SK-N-SH (cell line): ENCODE measurements around the gene CUEDC2. TPM values are rescaled to one million over a fixed set of nuclear protein-coding genes. Genes with fewer than 3 reads are reported as not detected.

Source experiments
- CTCF ChIA-PET: fragments of 300-600, 350-600 bp; formaldehyde crosslinking; extraction: SDS; loops from one replicate; lab custom pipeline; 2021; lab: Yijun Ruan, JAX
- POLR2A ChIA-PET: fragments of 350-600 bp; sonication (Branson Sonifier 250); formaldehyde crosslinking; extraction: SDS; loops from one replicate; lab custom pipeline; 2020; ENCODE audit warnings: antibody characterized with exemption, inconsistent platforms; lab: Yijun Ruan, JAX
- DNase-seq: peaks from one replicate; pipeline ENCODE4 v3.0.0; 2012
- H2AFZ ChIP-seq: fragments of 200-600 bp; sonication (generic); 2 replicates; pipeline ENCODE4 v1.8.1; 2016; ENCODE audit warnings: antibody characterized with exemption, mild to moderate bottlenecking, low read depth
- H3F3A ChIP-seq: fragments of 200-600 bp; sonication (generic); replicated peaks from 2 replicates; pipeline ENCODE3; 2016; ENCODE audit warnings: antibody characterized with exemption, mild to moderate bottlenecking; ENCODE audit not compliant: insufficient read depth
- H3K27ac ChIP-seq, 2 experiments: fragments of 200-500 bp in 1 of 2; fragments of 200-600 bp in 1 of 2; sonication (Bioruptor generic) in 1 of 2; sonication (generic), shearing (Covaris generic) in 1 of 2; 2 replicates each; pipeline versions ENCODE4 v1.5.1 to v1.6.1; 2014 to 2016; ENCODE audit warnings: low read depth in 2 of 2, inconsistent platforms in 1 of 2, low read length in 1 of 2, mild to moderate bottlenecking in 1 of 2, mixed read lengths in 1 of 2
- H3K27me3 ChIP-seq: fragments of 200-600 bp; sonication (generic), shearing (Covaris generic); 2 replicates; pipeline ENCODE4 v1.6.1; 2016; ENCODE audit warnings: mixed run types; ENCODE audit not compliant: insufficient read depth
- H3K36me3 ChIP-seq, 2 experiments: fragments of 200-500 bp in 1 of 2; fragments of 200-600 bp in 1 of 2; sonication (Bioruptor generic) in 1 of 2; sonication (generic) in 1 of 2; replicated peaks in 1 of 2; 2 replicates each; pipeline versions ENCODE3 to v1.5.1; 2014 to 2016; ENCODE audit warnings: low read length in 1 of 2, mild to moderate bottlenecking in 1 of 2; ENCODE audit not compliant: insufficient read depth in 2 of 2, control insufficient read depth in 1 of 2
- H3K4me1 ChIP-seq, 2 experiments: fragments of 200-500 bp in 1 of 2; fragments of 200-600 bp in 1 of 2; sonication (Bioruptor generic) in 1 of 2; sonication (generic), shearing (Covaris generic) in 1 of 2; 2 replicates each; pipeline versions ENCODE4 v1.5.1 to v1.6.1; 2014 to 2016; ENCODE audit warnings: low read depth in 1 of 2, low read length in 1 of 2, mixed run types in 1 of 2; ENCODE audit not compliant: insufficient read depth in 2 of 2, control insufficient read depth in 1 of 2
- H3K4me2 ChIP-seq: fragments of 200-600 bp; sonication (generic), shearing (Covaris generic); 2 replicates; pipeline ENCODE4 v1.6.1; 2017; ENCODE audit warnings: mixed run types
- H3K4me3 ChIP-seq, 2 experiments: fragments of 200-500 bp in 1 of 2; fragments of 200-600 bp in 1 of 2; sonication (Bioruptor generic) in 1 of 2; sonication (generic), shearing (Covaris generic) in 1 of 2; 2 replicates each; pipeline versions ENCODE4 v1.5.1 to v1.8.1; 2014 to 2016; ENCODE audit warnings: low read depth in 2 of 2, inconsistent platforms in 1 of 2, low read length in 1 of 2, mild to moderate bottlenecking in 1 of 2, mixed read lengths in 1 of 2, moderate library complexity in 1 of 2
- H3K79me2 ChIP-seq: fragments of 200-600 bp; sonication (generic); 2 replicates; pipeline ENCODE4 v1.8.1; 2017; ENCODE audit warnings: mild to moderate bottlenecking; ENCODE audit not compliant: insufficient read depth
- H3K9ac ChIP-seq: fragments of 200-600 bp; sonication (generic); 2 replicates; pipeline ENCODE4 v1.6.1; 2017; ENCODE audit warnings: mixed run types
- H3K9me2 ChIP-seq: fragments of 200-600 bp; sonication (generic); 2 replicates; pipeline ENCODE4 v1.6.1; 2017; ENCODE audit warnings: mixed run types
- H3K9me3 ChIP-seq: fragments of 200-600 bp; sonication (generic); 2 replicates; pipeline ENCODE4 v1.6.1; 2017; ENCODE audit warnings: mixed run types, mild to moderate bottlenecking, moderate library complexity
- H4K20me1 ChIP-seq: fragments of 200-600 bp; sonication (generic); 2 replicates; pipeline ENCODE4 v1.6.1; 2017; ENCODE audit warnings: mild to moderate bottlenecking, mixed run types; ENCODE audit not compliant: insufficient read depth
- CHD2 ChIP-seq: fragments of 150-350 bp; IDR thresholded peaks from 2 replicates; pipeline ENCODE4 v1.6.1; 2018; ENCODE audit warnings: low read length; ENCODE audit not compliant: partially characterized antibody
- CTCF ChIP-seq: fragments of 200-600 bp; sonication (generic); IDR thresholded peaks from 2 replicates; pipeline ENCODE4 v1.6.1; 2017; ENCODE audit warnings: antibody characterized with exemption, mild to moderate bottlenecking, moderate library complexity
- ELF1 ChIP-seq: IDR thresholded peaks from 2 replicates; pipeline ENCODE4 v1.4.0; 2012
- FOXM1 ChIP-seq: IDR thresholded peaks from 2 replicates; pipeline ENCODE4 v1.4.0; 2012; ENCODE audit warnings: low read depth, mild to moderate bottlenecking
- IRF3 ChIP-seq: fragments of 150-350 bp; IDR thresholded peaks from 2 replicates; pipeline ENCODE4 v1.6.1; 2016; ENCODE audit warnings: mild to moderate bottlenecking, low read depth, low read length
- MAX ChIP-seq: IDR thresholded peaks from 2 replicates; pipeline ENCODE4 v1.4.0; 2012; ENCODE audit warnings: low read depth
- NRF1 ChIP-seq: IDR thresholded peaks from 2 replicates; pipeline ENCODE4 v1.6.1; 2012; ENCODE audit warnings: low read depth, mild to moderate bottlenecking, low read length
- PBX3 ChIP-seq: IDR thresholded peaks from 2 replicates; pipeline ENCODE4; 2012
- POLR2AphosphoS5 ChIP-seq: IDR thresholded peaks from 2 replicates; pipeline ENCODE4 v1.6.1; 2012; ENCODE audit warnings: low read depth, low read length
- REST ChIP-seq: IDR thresholded peaks from 2 replicates; pipeline ENCODE4 v1.6.1; 2012; ENCODE audit warnings: mild to moderate bottlenecking, low read depth, low read length, moderate library complexity
- RXRA ChIP-seq: IDR thresholded peaks from 2 replicates; pipeline ENCODE4 v1.4.0; 2012; ENCODE audit warnings: low read depth, mild to moderate bottlenecking, borderline replicate concordance
- TAF1 ChIP-seq: IDR thresholded peaks from 2 replicates; pipeline ENCODE4 v1.6.1; 2012; ENCODE audit warnings: low read depth, mild to moderate bottlenecking, low read length, moderate library complexity, borderline replicate concordance
- TEAD4 ChIP-seq: IDR thresholded peaks from 2 replicates; pipeline ENCODE4 v1.4.0; 2012; ENCODE audit warnings: mild to moderate bottlenecking, borderline replicate concordance; ENCODE audit not compliant: insufficient read depth
- USF1 ChIP-seq: IDR thresholded peaks from 2 replicates; pipeline ENCODE4 v1.4.0; 2012; ENCODE audit warnings: low read depth, borderline replicate concordance
- WGBS: methylation state at CpG from one replicate; pipeline ENCODE4 v1.1.6; 2017; ENCODE audit warnings: low lambda C conversion rate; 5-methylcytosine and 5-hydroxymethylcytosine counted together
- polyA plus RNA-seq, 3 experiments: library from polyadenylated mRNA; depleted of rRNA; stranded (reverse); fragments of >200 nt; gene quantifications; 2 replicates each; pipeline ENCODE4 v1.2.3, GENCODE V29; 2012

CUEDC2 gene
- polyA plus RNA-seq, 1 of the 3 experiments (the other 2 are of a cell fraction), result 162 TPM

- Histone ChIP-seq H3F3A (peaks cover 5% of the 10 kb centered on the region), H3K36me3 (no peaks in the 10 kb centered on the region), H3K9ac (no peak overlapping the region), H3K27me3 (no peaks in the 10 kb centered on the region), H3K4me3 (no peak overlapping the region; a peak in 1 of 4 replicates), H3K9me2 (no peaks in the 10 kb centered on the region), H3K9me3 (no peaks in the 10 kb centered on the region), H4K20me1 (no peaks in the 10 kb centered on the region), H3K4me2 (no peak overlapping the region), H3K4me1 (peaks cover 0 to 10% of the 10 kb centered on the region in 2 experiments; a peak in 1 of 4 replicates), H3K79me2 (no peaks in the 10 kb centered on the region), H3K27ac (no peak overlapping the region), H2AFZ (no peak overlapping the region)
- DNase-seq, result no peak
- TF ChIP-seq MAX (no peak), CTCF (no peak)
- CTCF ChIA-PET, result interaction anchor here (0.9 to 3.9 kb wide), 7 partner anchors 16 to 1469 kb away, joined by 3 to 27 read pairs (median 3); no protein-coding TSS in a partner anchor
- POLR2A ChIA-PET, result interaction anchor here (1.3 to 2.8 kb wide), 3 partner anchors 11 to 30 kb away, joined by 5 to 27 read pairs (median 7); partner anchors contain the start of genes C10orf95 and CUEDC2
- 91% methylated on average over 6 of the region's 6 CpGs for WGBS
Observed at GRCh38 chr10:102462512-102463054, 30.2 kb upstream of the CUEDC2 start.

GRCh38 chr10:102461187-102462054 is 29.0 kb upstream of the CUEDC2 start:
- H3K9ac ChIP-seq, result peak overlapping the region; percentile 52
- ChIA-PET CTCF (interaction anchor here (0.7 to 3.9 kb wide), 16 partner anchors 9 to 1468 kb away, joined by 3 to 27 read pairs (median 4); partner anchors contain the start of genes C10orf95 and CUEDC2), POLR2A (interaction anchor here (0.6 to 2.8 kb wide), 7 partner anchors 10 to 41 kb away, joined by 3 to 27 read pairs (median 4); partner anchors contain the start of genes C10orf95, CUEDC2 and FBXL15)
- 2% methylated on average over 38 of the region's 54 CpGs for WGBS
- H3F3A ChIP-seq, result peaks cover 5% of the 10 kb centered on the region
- no peaks in the 10 kb centered on the region for H3K36me3 ChIP-seq
- H3K79me2 ChIP-seq, result no peaks in the 10 kb centered on the region
- peak overlapping the region; percentile 94 for H3K4me2 ChIP-seq
- DNase-seq, result peak; percentile 99
- H3K9me3 ChIP-seq, result no peaks in the 10 kb centered on the region
- peaks cover 0 to 10% of the 10 kb centered on the region in 2 experiments; a peak in 1 of 4 replicates for H3K4me1 ChIP-seq
- H3K9me2 ChIP-seq, result no peaks in the 10 kb centered on the region
- peak overlapping the region; percentile 55 to 74 for H3K4me3 ChIP-seq
- no peaks in the 10 kb centered on the region for H4K20me1 ChIP-seq
- H2AFZ ChIP-seq, result peak overlapping the region; percentile 81
- no peaks in the 10 kb centered on the region for H3K27me3 ChIP-seq
- peak overlapping the region in 1 of 2 experiments; percentile 58; a peak in 1 of 4 replicates for H3K27ac ChIP-seq
- TF ChIP-seq CHD2, result peak; percentile 29
- no peak for TF ChIP-seq PBX3
- peak; percentile 91 for TF ChIP-seq USF1
- 0 out of 2 replicates have a peak, but pooled peaks have one; percentile 23 for TF ChIP-seq POLR2AphosphoS5
- no peak for TF ChIP-seq TEAD4
- TF ChIP-seq FOXM1, result no peak
- TF ChIP-seq IRF3, result no peak
- no peak for TF ChIP-seq ELF1
- TF ChIP-seq NRF1, result peak; percentile 76
- TF ChIP-seq REST, result peak; percentile 85
- TF ChIP-seq RXRA, result no peak
- peak; percentile 78 for TF ChIP-seq TAF1
